IMR-90 (cell line): ENCODE results near the gene LRP1B. TPM values are rescaled to one million over a fixed set of nuclear protein-coding genes. Genes with fewer than 3 reads are reported as not detected.

Source experiments
- ATAC-seq: fragments of 200-7000 bp; cut with Tn5 transposase; 2 replicates; pipeline ENCODE4 v1.9.1; 2020; ENCODE audit warnings: low read depth, mild to moderate bottlenecking, moderate library complexity
- BruUV-seq: library from RNA; stranded (reverse); fragments of 400-500 nt; replicated peaks from 2 replicates; lab custom pipeline; 2021; lab: Mats Ljungman, UMichigan
- CTCF ChIA-PET: fragments of 300-600 bp; formaldehyde crosslinking; extraction: SDS; loops from one replicate; lab custom pipeline; 2021; ENCODE audit warnings: antibody characterized with exemption; lab: Yijun Ruan, JAX
- POLR2A ChIA-PET: fragments of 300-600 bp; sonication (Branson Sonifier 250); formaldehyde crosslinking; loops from one replicate; lab custom pipeline; 2022; ENCODE audit warnings: antibody characterized with exemption; ENCODE audit not compliant: unreplicated experiment; lab: Charles Lee
- DNase-seq: peaks from one replicate; pipeline ENCODE4 v3.0.0; 2013
- H2AFZ ChIP-seq: replicated peaks from 2 replicates; pipeline ENCODE3; 2013; ENCODE audit warnings: low read length, mild to moderate bottlenecking; ENCODE audit not compliant: poor library complexity
- H2AK5ac ChIP-seq: 2 replicates; pipeline ENCODE4 v1.6.1; 2013; ENCODE audit warnings: low read depth, low read length, inconsistent platforms
- H2AK9ac ChIP-seq: replicated peaks from 2 replicates; pipeline ENCODE3; 2013; ENCODE audit warnings: mild to moderate bottlenecking, low read depth, low read length, moderate library complexity; ENCODE audit not compliant: poor library complexity
- H2BK120ac ChIP-seq: 2 replicates; pipeline ENCODE4 v1.6.1; 2013; ENCODE audit warnings: low read depth, low read length, inconsistent platforms
- H2BK15ac ChIP-seq: 3 replicates; pipeline ENCODE4 v1.6.1; 2013; ENCODE audit warnings: low read depth, low read length, inconsistent platforms
- H2BK20ac ChIP-seq: 2 replicates; pipeline ENCODE4 v1.6.1; 2013; ENCODE audit warnings: low read depth, mild to moderate bottlenecking, inconsistent platforms, low read length, moderate library complexity
- H2BK5ac ChIP-seq: 2 replicates; pipeline ENCODE4 v1.6.1; 2013; ENCODE audit warnings: mild to moderate bottlenecking, low read depth, low read length, inconsistent platforms; ENCODE audit not compliant: poor library complexity, severe bottlenecking
- H3K14ac ChIP-seq: replicated peaks from 2 replicates; pipeline ENCODE4 v1.6.1; 2013; ENCODE audit warnings: low read depth, low read length, inconsistent platforms
- H3K18ac ChIP-seq: 2 replicates; pipeline ENCODE4 v1.6.1; 2013; ENCODE audit warnings: low read depth, low read length, control low read depth
- H3K23ac ChIP-seq: 2 replicates; pipeline ENCODE4 v1.6.1; 2013; ENCODE audit warnings: low read depth, low read length, inconsistent platforms
- H3K27ac ChIP-seq: 2 replicates; pipeline ENCODE4 v1.5.1; 2013; ENCODE audit warnings: mild to moderate bottlenecking, control low read depth, low read length; ENCODE audit not compliant: insufficient read depth
- H3K27me3 ChIP-seq: 2 replicates; pipeline ENCODE4 v1.6.1; 2013; ENCODE audit warnings: low read length; ENCODE audit not compliant: control insufficient read depth, insufficient read depth
- H3K36me3 ChIP-seq: 2 replicates; pipeline ENCODE4 v1.6.1; 2013; ENCODE audit warnings: low read length, mixed read lengths; ENCODE audit not compliant: control insufficient read depth, insufficient read depth
- H3K4ac ChIP-seq: 2 replicates; pipeline ENCODE4 v1.6.1; 2013; ENCODE audit warnings: low read depth, low read length, inconsistent platforms
- H3K4me1 ChIP-seq: 2 replicates; pipeline ENCODE4 v1.6.1; 2013; ENCODE audit warnings: low read length, mixed read lengths; ENCODE audit not compliant: control insufficient read depth, insufficient read depth
- H3K4me2 ChIP-seq: 2 replicates; pipeline ENCODE4 v1.6.1; 2013; ENCODE audit warnings: low read depth, mild to moderate bottlenecking, control low read depth, low read length, moderate library complexity
- H3K4me3 ChIP-seq: 2 replicates; pipeline ENCODE4 v1.5.1; 2013; ENCODE audit warnings: low read depth, mild to moderate bottlenecking, control low read depth, low read length, moderate library complexity; ENCODE audit not compliant: insufficient read depth
- H3K56ac ChIP-seq: 2 replicates; pipeline ENCODE4 v1.6.1; 2013; ENCODE audit warnings: low read length, inconsistent platforms; ENCODE audit not compliant: insufficient read depth; ENCODE audit errors: extremely low read depth
- H3K79me1 ChIP-seq, 2 experiments: 2 replicates each; pipeline ENCODE4 v1.6.1; 2013; ENCODE audit warnings: low read length in 2 of 2, inconsistent platforms in 1 of 2, low read depth in 1 of 2
- H3K9ac ChIP-seq: 2 replicates; pipeline ENCODE4 v1.6.1; 2013; ENCODE audit warnings: low read depth, low read length, control low read depth
- H3K9me1 ChIP-seq: 2 replicates; pipeline ENCODE4 v1.6.1; 2013; ENCODE audit warnings: low read length, inconsistent platforms; ENCODE audit not compliant: insufficient read depth
- H3K9me3 ChIP-seq: 2 replicates; pipeline ENCODE4 v1.6.1; 2013; ENCODE audit warnings: low read length; ENCODE audit not compliant: control insufficient read depth, insufficient read depth
- H4K20me1 ChIP-seq: 2 replicates; pipeline ENCODE4 v1.6.1; 2013; ENCODE audit warnings: low read length, inconsistent platforms; ENCODE audit not compliant: insufficient read depth
- H4K5ac ChIP-seq: 2 replicates; pipeline ENCODE4 v1.6.1; 2013; ENCODE audit warnings: mild to moderate bottlenecking, low read depth, low read length, control low read depth
- H4K8ac ChIP-seq, 2 experiments: 2 replicates each; pipeline ENCODE4 v1.6.1; 2013; ENCODE audit warnings: low read depth in 2 of 2, low read length in 2 of 2, control low read depth in 1 of 2, inconsistent platforms in 1 of 2
- H4K91ac ChIP-seq: 2 replicates; pipeline ENCODE4 v1.6.1; 2013; ENCODE audit warnings: low read depth, low read length, inconsistent platforms; ENCODE audit not compliant: insufficient read depth
- CHD1 ChIP-seq: IDR thresholded peaks from 2 replicates; pipeline ENCODE4 v1.6.1; 2012; ENCODE audit warnings: low read depth, low read length, improper control_type of control experiment
- FOS ChIP-seq: fragments of 150-350 bp; IDR thresholded peaks from 2 replicates; pipeline ENCODE4 v1.6.1; 2016; ENCODE audit warnings: low read depth, low read length
- NFE2L2 ChIP-seq: fragments of 150-350 bp; IDR thresholded peaks from 2 replicates; pipeline ENCODE4 v1.6.1; 2016; ENCODE audit warnings: low read depth, mild to moderate bottlenecking, low read length
- RAD21 ChIP-seq: IDR thresholded peaks from 2 replicates; pipeline ENCODE4 v1.6.1; 2012; ENCODE audit warnings: low read length, improper control_type of control experiment
- SMC3 ChIP-seq: fragments of 150-350 bp; IDR thresholded peaks from 2 replicates; pipeline ENCODE4 v1.6.1; 2016; ENCODE audit warnings: low read depth, mild to moderate bottlenecking, antibody characterized with exemption, low read length, moderate library complexity
- WGBS, 2 experiments: methylation state at CpG; one replicate each; pipeline versions ENCODE4 v1.1.5 to v1.1.7; 2013; ENCODE audit warnings: missing lambda C conversion rate in 2 of 2; ENCODE audit not compliant: insufficient read length in 1 of 2; ENCODE audit errors: extremely low coverage in 2 of 2; 5-methylcytosine and 5-hydroxymethylcytosine counted together
- dilution Hi-C: fragments of 300-500 bp; cut with HindIII; formaldehyde crosslinking; loops from one replicate; pipeline ENCODE4 v1.14.3; 2018; ENCODE audit warnings: low sequenced_read_pairs; ENCODE audit not compliant: unreplicated experiment
- in situ Hi-C: fragments of 300-500 bp; cut with MboI; formaldehyde crosslinking; loops from 3 replicates; pipeline ENCODE4 v1.14.3; 2019; ENCODE audit warnings: low sequenced_read_pairs, inconsistent platforms, mixed read lengths
- intact Hi-C: fragments of 100-400 bp; cut with micrococcal nuclease; formaldehyde crosslinking; loops from 2 replicates; pipeline ENCODE4 v1.10.0; 2022
- polyA plus RNA-seq, 3 experiments: library from polyadenylated mRNA; depleted of rRNA; stranded (reverse); fragments of >200 nt; gene quantifications; 2 replicates each; pipeline ENCODE4 v1.2.3, GENCODE V29; 2012; ENCODE audit warnings: low replicate concordance in 1 of 3
- total RNA-seq: library from RNA; depleted of rRNA; stranded (reverse); fragments of >200 nt; gene quantifications from 2 replicates; pipeline ENCODE4 v1.2.3, GENCODE V29; 2012
- TF ChIP-seq, protein P1 (sequence below): conservative IDR thresholded peaks from 2 replicates; pipeline ENCODE4 v1.5.1; 2012; ENCODE audit warnings: mild to moderate bottlenecking, low read depth, low read length, improper control_type of control experiment
- TF ChIP-seq, protein P2 (sequence below): fragments of 150-350 bp; IDR thresholded peaks from 2 replicates; pipeline ENCODE4 v1.6.1; 2016; ENCODE audit warnings: low read depth, mild to moderate bottlenecking, low read length, moderate library complexity, borderline replicate concordance

The LRP1B gene
- total and polyA plus RNA-seq, 2 of the 4 experiments (the other 2 are of a cell fraction) = under 0.01 to 0.02 TPM

DNA sequence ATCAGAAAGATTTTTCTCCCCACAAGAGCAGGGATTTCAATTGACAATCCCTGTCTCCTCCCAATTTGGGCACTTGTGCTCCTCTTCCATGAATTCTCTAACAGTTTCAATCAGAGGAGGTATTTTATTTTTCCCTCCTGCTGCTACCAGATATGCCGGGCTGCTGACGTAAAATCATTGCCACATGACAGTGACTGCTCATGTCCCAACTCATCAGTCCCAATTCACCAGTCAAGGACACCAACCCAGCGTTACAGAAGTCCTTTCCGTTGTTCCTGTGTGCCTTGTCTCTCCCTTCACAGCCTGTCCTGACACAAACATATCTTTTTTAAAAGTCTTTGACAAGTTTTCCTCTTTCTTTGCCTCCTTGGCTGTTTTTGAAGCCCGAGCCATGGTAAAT, 540.2 kb downstream of the LRP1B start:
- dilution Hi-C loops (no loop called here), in situ Hi-C loops (no loop called here), intact Hi-C loops (no loop called here)
- H3K18ac ChIP-seq = no peak overlapping the region
- no peak overlapping the region for H2BK15ac ChIP-seq
- H3K4ac ChIP-seq = no peak overlapping the region
- H3K27me3 ChIP-seq = no peaks in the 10 kb centered on the region
- no peak overlapping the region for H2AK9ac ChIP-seq
- H3K4me3 ChIP-seq = no peak overlapping the region
- no peak overlapping the region for H4K91ac ChIP-seq
- H3K9me1 ChIP-seq = no peaks in the 10 kb centered on the region
- POLR2A ChIA-PET = no interaction called here
- H3K4me2 ChIP-seq = no peak overlapping the region
- H2BK5ac ChIP-seq = no peak overlapping the region
- no peak overlapping the region for H4K8ac ChIP-seq
- 84% methylated on average over 3 of the region's 5 CpGs; no CpG with 5 or more reads in 1 of the 2 experiments for WGBS, 2 experiments
- H3K27ac ChIP-seq = no peak overlapping the region
- CTCF ChIA-PET = no interaction called here
- ATAC-seq (no peak), DNase-seq (no peak)
- no peaks in the 10 kb centered on the region for H3K36me3 ChIP-seq
- no peak overlapping the region for H2AFZ ChIP-seq
- no peak overlapping the region for H3K23ac ChIP-seq
- H3K4me1 ChIP-seq = no peaks in the 10 kb centered on the region
- H3K79me1 ChIP-seq = no peaks in the 10 kb centered on the region
- no peak overlapping the region for H2BK120ac ChIP-seq
- H2AK5ac ChIP-seq = no peak overlapping the region
- no peaks in the 10 kb centered on the region for H3K9me3 ChIP-seq
- TF ChIP-seq, protein P1, sequence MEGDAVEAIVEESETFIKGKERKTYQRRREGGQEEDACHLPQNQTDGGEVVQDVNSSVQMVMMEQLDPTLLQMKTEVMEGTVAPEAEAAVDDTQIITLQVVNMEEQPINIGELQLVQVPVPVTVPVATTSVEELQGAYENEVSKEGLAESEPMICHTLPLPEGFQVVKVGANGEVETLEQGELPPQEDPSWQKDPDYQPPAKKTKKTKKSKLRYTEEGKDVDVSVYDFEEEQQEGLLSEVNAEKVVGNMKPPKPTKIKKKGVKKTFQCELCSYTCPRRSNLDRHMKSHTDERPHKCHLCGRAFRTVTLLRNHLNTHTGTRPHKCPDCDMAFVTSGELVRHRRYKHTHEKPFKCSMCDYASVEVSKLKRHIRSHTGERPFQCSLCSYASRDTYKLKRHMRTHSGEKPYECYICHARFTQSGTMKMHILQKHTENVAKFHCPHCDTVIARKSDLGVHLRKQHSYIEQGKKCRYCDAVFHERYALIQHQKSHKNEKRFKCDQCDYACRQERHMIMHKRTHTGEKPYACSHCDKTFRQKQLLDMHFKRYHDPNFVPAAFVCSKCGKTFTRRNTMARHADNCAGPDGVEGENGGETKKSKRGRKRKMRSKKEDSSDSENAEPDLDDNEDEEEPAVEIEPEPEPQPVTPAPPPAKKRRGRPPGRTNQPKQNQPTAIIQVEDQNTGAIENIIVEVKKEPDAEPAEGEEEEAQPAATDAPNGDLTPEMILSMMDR = no peak
- TF ChIP-seq NFE2L2 (no peak), SMC3 (no peak), RAD21 (no peak), CHD1 (no peak), FOS (no peak)
- TF ChIP-seq, protein P2, sequence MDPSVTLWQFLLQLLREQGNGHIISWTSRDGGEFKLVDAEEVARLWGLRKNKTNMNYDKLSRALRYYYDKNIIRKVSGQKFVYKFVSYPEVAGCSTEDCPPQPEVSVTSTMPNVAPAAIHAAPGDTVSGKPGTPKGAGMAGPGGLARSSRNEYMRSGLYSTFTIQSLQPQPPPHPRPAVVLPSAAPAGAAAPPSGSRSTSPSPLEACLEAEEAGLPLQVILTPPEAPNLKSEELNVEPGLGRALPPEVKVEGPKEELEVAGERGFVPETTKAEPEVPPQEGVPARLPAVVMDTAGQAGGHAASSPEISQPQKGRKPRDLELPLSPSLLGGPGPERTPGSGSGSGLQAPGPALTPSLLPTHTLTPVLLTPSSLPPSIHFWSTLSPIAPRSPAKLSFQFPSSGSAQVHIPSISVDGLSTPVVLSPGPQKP = no peak
- H3K14ac ChIP-seq = no peak overlapping the region
- no TSS peak for BruUV-seq
- H4K5ac ChIP-seq = no peak overlapping the region
- no peak overlapping the region for H2BK20ac ChIP-seq
- H3K9ac ChIP-seq = no peak overlapping the region
- H3K56ac ChIP-seq = no peak overlapping the region
- H4K20me1 ChIP-seq = no peaks in the 10 kb centered on the region
